ENCODE measurements around the gene LRRC1. TPM values are rescaled to one million over a fixed set of nuclear protein-coding genes. Genes with fewer than 3 reads are reported as not detected.

The LRRC1 gene
- total RNA-seq, 1 experiment from 2014 or later, result 10.3 TPM

GRCh38 chr6:53918854-53919510 lies 124.2 kb downstream of the LRRC1 start:
- Histone ChIP-seq H3K79me2 (ENCODE audit: insufficient read depth, low read length) (no peaks in the 10 kb centered on the region), H3T11ph (ENCODE audit: low read length) (no peak overlapping the region), H4K20me1 (ENCODE audit: control insufficient read depth, insufficient read depth, insufficient read length) (no peaks in the 10 kb centered on the region), H3K56ac (ENCODE audit: insufficient read length, low read depth, low read length) (no peak overlapping the region), H3K23ac (ENCODE audit: insufficient read length, low read depth, low read length) (no peak overlapping the region), H3K4me2 (ENCODE audit: insufficient read depth, insufficient read length, low read length) (no peak overlapping the region), H3K4ac (ENCODE audit: low read depth, low read length) (no peak overlapping the region), H2BK120ac (ENCODE audit: low read depth, low read length, poor library complexity, severe bottlenecking) (no peak overlapping the region), H2BK20ac (ENCODE audit: low read depth, low read length, poor library complexity, severe bottlenecking) (no peak overlapping the region), H3K79me1 (ENCODE audit: insufficient read depth, low read depth, low read length, poor library complexity, severe bottlenecking) (no peaks in the 10 kb centered on the region), H3K4me1 (ENCODE audit: insufficient read depth, low read length) (no peaks in the 10 kb centered on the region), H4K5ac (ENCODE audit: insufficient read length, low read depth, low read length) (no peak overlapping the region), H4K91ac (ENCODE audit: insufficient read length, low read depth, low read length) (no peak overlapping the region), H3K9ac (ENCODE audit: extremely low read depth, insufficient read length, low read length) (no peak overlapping the region), H2AFZ (ENCODE audit: low read length) (no peak overlapping the region), H2BK5ac (ENCODE audit: insufficient read length, low read length) (no peak overlapping the region), H2BK12ac (ENCODE audit: insufficient read length, low read depth, low read length) (no peak overlapping the region), H3K18ac (ENCODE audit: insufficient read length, low read depth, low read length) (no peak overlapping the region), H3K27me3 (ENCODE audit: insufficient read depth, low read length) (no peaks in the 10 kb centered on the region), H2BK15ac (ENCODE audit: low read depth, low read length) (no peak overlapping the region), H3K9me3 (ENCODE audit: control insufficient read depth, low read depth, low read length) (no peaks in the 10 kb centered on the region), H2AK5ac (ENCODE audit: insufficient read length, low read length) (no peak overlapping the region), H3K14ac (ENCODE audit: insufficient read depth, low read length) (no peak overlapping the region), H3K27ac (ENCODE audit: insufficient read length, low read depth, low read length) (no peak overlapping the region), H4K8ac (replicated peaks; ENCODE audit: insufficient read length, low read depth, low read length) (no peak overlapping the region), H3K23me2 (ENCODE audit: insufficient read length, low read depth, low read length, poor library complexity, severe bottlenecking) (no peaks in the 10 kb centered on the region)
- no peaks in the 10 kb centered on the region for H3K9me3 Mint-ChIP-seq
- H3K27me3 Mint-ChIP-seq (ENCODE audit: low read depth), result no peaks in the 10 kb centered on the region; the same call in 1 of the 2 replicates
- DNase-seq, result no peak
- H3K36me3 Mint-ChIP-seq (ENCODE audit: insufficient read depth in 1 of 3, low read depth in 3 of 3), result peaks cover 5 to 9% (median 8%) of the 10 kb centered on the region in 3 experiments; a peak in 6 of 7 replicates
- H3K4me1 Mint-ChIP-seq, result peaks cover 24 to 25% of the 10 kb centered on the region in 2 experiments
- no peak overlapping the region for H3K4me3 Mint-ChIP-seq
- no peak overlapping the region; a peak in 1 of 7 replicates for H3K27ac Mint-ChIP-seq
- WGBS (ENCODE audit: extremely low coverage, insufficient read length, low lambda C conversion rate), result no CpG with 5 or more reads among the region's 3 CpGs
- TF ChIP-seq CTCF (conservative IDR thresholded peaks at IDR 0.05), result no peak

All from H9 (cell line).